Mammary epithelial cell (primary cell): ENCODE measurements around the gene MYO3B.

Experiments used
- CTCF ChIP-seq, 2 donors: IDR thresholded peaks in 1 of 2; conservative IDR thresholded peaks in 1 of 2; 2 replicates each; pipeline ENCODE4 v1.5.1; 2011 to 2012; ENCODE audit warnings: inconsistent platforms in 2 of 2, low read length in 2 of 2, mild to moderate bottlenecking in 2 of 2, control low read depth in 1 of 2, low read depth in 1 of 2; ENCODE audit not compliant: insufficient read depth in 1 of 2; ENCODE audit errors: extremely low read depth in 1 of 2
- EZH2 ChIP-seq: IDR thresholded peaks from 2 replicates; pipeline ENCODE4 v1.6.1; 2012; ENCODE audit warnings: low read length, inconsistent platforms, borderline replicate concordance

- TF ChIP-seq CTCF (conservative IDR thresholded peaks at IDR 0.05 in 1 of 2, IDR thresholded peaks at IDR 0.05 in 1 of 2; ENCODE audit: extremely low read depth in 1 of 2, insufficient read depth in 1 of 2, low read depth in 1 of 2, low read length in 2 of 2) = no peak
- no peak for TF ChIP-seq EZH2
These were observed 353.9 kb downstream of the MYO3B start for GRCh38 chr2:170531876-170532275.
